Fibroblast of lung (primary cell): Measurements from ENCODE around the gene ZRSR2. TPM values are rescaled to one million over a fixed set of nuclear protein-coding genes. Genes with fewer than 3 reads are reported as not detected.

Experiments
- DNase-seq, 2 donors: peaks; one replicate each; pipeline versions ENCODE4 v3.0.0 to v3.0.0-alpha.2; 2010; ENCODE audit warnings: low read depth in 2 of 2
- H2AFZ ChIP-seq: 2 replicates; pipeline ENCODE4 v1.5.1; 2012; ENCODE audit warnings: low read length, control low read depth, inconsistent platforms
- H3K27ac ChIP-seq: 2 replicates; pipeline ENCODE4 v1.5.1; 2011; ENCODE audit warnings: low read length, control low read depth; ENCODE audit not compliant: insufficient read depth
- H3K27me3 ChIP-seq: 2 replicates; pipeline ENCODE4 v1.5.1; 2011; ENCODE audit warnings: mild to moderate bottlenecking, low read length; ENCODE audit not compliant: control insufficient read depth, insufficient read depth
- H3K36me3 ChIP-seq: 2 replicates; pipeline ENCODE4 v1.5.1; 2011; ENCODE audit warnings: low read length; ENCODE audit not compliant: control insufficient read depth, insufficient read depth
- H3K4me1 ChIP-seq: 2 replicates; pipeline ENCODE4 v1.5.1; 2011; ENCODE audit warnings: low read length; ENCODE audit not compliant: control insufficient read depth, insufficient read depth; ENCODE audit errors: extremely low read depth
- H3K4me2 ChIP-seq: 2 replicates; pipeline ENCODE4 v1.5.1; 2011; ENCODE audit warnings: low read length, control low read depth; ENCODE audit not compliant: insufficient read depth; ENCODE audit errors: extremely low read depth
- H3K4me3 ChIP-seq, 4 experiments: fragments of 200-600 bp in 1 of 4; sonication (generic) in 1 of 4; replicated peaks in 1 of 4; 2 replicates each; pipeline ENCODE4 v1.5.1; 2011 to 2016; ENCODE audit warnings: low read length in 4 of 4, low read depth in 3 of 4, mild to moderate bottlenecking in 3 of 4, control low read depth in 2 of 4, inconsistent platforms in 1 of 4, mixed read lengths in 1 of 4; ENCODE audit not compliant: insufficient read depth in 1 of 4; ENCODE audit errors: control extremely low read depth in 1 of 4
- H3K79me2 ChIP-seq: 2 replicates; pipeline ENCODE4 v1.5.1; 2012; ENCODE audit warnings: mild to moderate bottlenecking, low read length, inconsistent platforms; ENCODE audit not compliant: control insufficient read depth, insufficient read depth
- H3K9ac ChIP-seq: 2 replicates; pipeline ENCODE4 v1.5.1; 2011; ENCODE audit warnings: mild to moderate bottlenecking, low read length, control low read depth; ENCODE audit not compliant: insufficient read depth
- H3K9me3 ChIP-seq: 2 replicates; pipeline ENCODE4 v1.5.1; 2012; ENCODE audit warnings: low read depth, low read length; ENCODE audit not compliant: control insufficient read depth, insufficient read depth
- H4K20me1 ChIP-seq: 2 replicates; pipeline ENCODE4 v1.5.1; 2011; ENCODE audit warnings: low read length; ENCODE audit not compliant: control insufficient read depth, insufficient read depth; ENCODE audit errors: extremely low read depth
- EZH2 ChIP-seq: IDR thresholded peaks from 2 replicates; pipeline ENCODE4 v1.5.1; 2012; ENCODE audit warnings: low read length, control low read depth, mild to moderate bottlenecking; ENCODE audit errors: missing control alignments
- polyA plus RNA-seq, 2 donors: library from polyadenylated mRNA; depleted of rRNA in 1 of 2; stranded (reverse) in 1 of 2; unstranded in 1 of 2; fragments of >200 nt; gene quantifications; 2 replicates each; pipeline ENCODE4 v1.2.1, GENCODE V29; 2011 to 2012; ENCODE audit warnings: missing spikeins in 1 of 2
- total RNA-seq: library from RNA; depleted of rRNA; stranded (reverse); fragments of >200 nt; gene quantifications from 2 replicates; pipeline ENCODE4 v1.2.1, GENCODE V29; 2014
- TF ChIP-seq, protein P1 (sequence below), 2 donors: IDR thresholded peaks in 1 of 2; conservative IDR thresholded peaks in 1 of 2; 1 replicate in 1 of 2; 2 replicates in 1 of 2; pipeline ENCODE4 v1.5.1; 2011 to 2012; ENCODE audit warnings: low read length in 2 of 2, control low read depth in 1 of 2, inconsistent platforms in 1 of 2, low read depth in 1 of 2, mild to moderate bottlenecking in 1 of 2

The ZRSR2 gene
- total and polyA plus RNA-seq, 2 donors (not counting 1 experiment from before 2014, with no cell fraction given): 6.6 to 8.1 TPM

GRCh38 chrX:15747626-15748173 lies 42.6 kb upstream of the ZRSR2 start:
- no peak for DNase-seq

GRCh38 chrX:15748841-15749240 lies 41.4 kb upstream of the ZRSR2 start:
- Histone ChIP-seq H2AFZ (no peak overlapping the region), H4K20me1 (no peaks in the 10 kb centered on the region), H3K4me3 (no peak overlapping the region), H3K36me3 (no peaks in the 10 kb centered on the region), H3K4me1 (peaks cover 7% of the 10 kb centered on the region), H3K9ac (no peak overlapping the region), H3K27me3 (no peaks in the 10 kb centered on the region), H3K79me2 (no peaks in the 10 kb centered on the region), H3K4me2 (no peak overlapping the region), H3K27ac (no peak overlapping the region), H3K9me3 (no peaks in the 10 kb centered on the region)
- no peak for TF ChIP-seq EZH2
- TF ChIP-seq, protein P1, sequence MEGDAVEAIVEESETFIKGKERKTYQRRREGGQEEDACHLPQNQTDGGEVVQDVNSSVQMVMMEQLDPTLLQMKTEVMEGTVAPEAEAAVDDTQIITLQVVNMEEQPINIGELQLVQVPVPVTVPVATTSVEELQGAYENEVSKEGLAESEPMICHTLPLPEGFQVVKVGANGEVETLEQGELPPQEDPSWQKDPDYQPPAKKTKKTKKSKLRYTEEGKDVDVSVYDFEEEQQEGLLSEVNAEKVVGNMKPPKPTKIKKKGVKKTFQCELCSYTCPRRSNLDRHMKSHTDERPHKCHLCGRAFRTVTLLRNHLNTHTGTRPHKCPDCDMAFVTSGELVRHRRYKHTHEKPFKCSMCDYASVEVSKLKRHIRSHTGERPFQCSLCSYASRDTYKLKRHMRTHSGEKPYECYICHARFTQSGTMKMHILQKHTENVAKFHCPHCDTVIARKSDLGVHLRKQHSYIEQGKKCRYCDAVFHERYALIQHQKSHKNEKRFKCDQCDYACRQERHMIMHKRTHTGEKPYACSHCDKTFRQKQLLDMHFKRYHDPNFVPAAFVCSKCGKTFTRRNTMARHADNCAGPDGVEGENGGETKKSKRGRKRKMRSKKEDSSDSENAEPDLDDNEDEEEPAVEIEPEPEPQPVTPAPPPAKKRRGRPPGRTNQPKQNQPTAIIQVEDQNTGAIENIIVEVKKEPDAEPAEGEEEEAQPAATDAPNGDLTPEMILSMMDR (conservative IDR thresholded peaks at IDR 0.05 in 1 of 2, IDR thresholded peaks at IDR 0.05 in 1 of 2; ENCODE audit: low read depth in 1 of 2, low read length in 2 of 2): no peak
- no peak for DNase-seq

More at GRCh38 chrX:15747626-15748173, 42.6 kb upstream of the ZRSR2 start:
- Histone ChIP-seq H3K79me2 (no peaks in the 10 kb centered on the region), H2AFZ (no peak overlapping the region), H3K36me3 (no peaks in the 10 kb centered on the region), H3K4me2 (no peak overlapping the region), H3K9ac (no peak overlapping the region), H3K4me3 (no peak overlapping the region), H3K27ac (no peak overlapping the region), H3K27me3 (no peaks in the 10 kb centered on the region), H4K20me1 (no peaks in the 10 kb centered on the region), H3K9me3 (no peaks in the 10 kb centered on the region), H3K4me1 (peaks cover 7% of the 10 kb centered on the region)
- TF ChIP-seq EZH2: no peak
- TF ChIP-seq, protein P1 (conservative IDR thresholded peaks at IDR 0.05 in 1 of 2, IDR thresholded peaks at IDR 0.05 in 1 of 2; ENCODE audit: low read depth in 1 of 2, low read length in 2 of 2): no peak

DNA sequence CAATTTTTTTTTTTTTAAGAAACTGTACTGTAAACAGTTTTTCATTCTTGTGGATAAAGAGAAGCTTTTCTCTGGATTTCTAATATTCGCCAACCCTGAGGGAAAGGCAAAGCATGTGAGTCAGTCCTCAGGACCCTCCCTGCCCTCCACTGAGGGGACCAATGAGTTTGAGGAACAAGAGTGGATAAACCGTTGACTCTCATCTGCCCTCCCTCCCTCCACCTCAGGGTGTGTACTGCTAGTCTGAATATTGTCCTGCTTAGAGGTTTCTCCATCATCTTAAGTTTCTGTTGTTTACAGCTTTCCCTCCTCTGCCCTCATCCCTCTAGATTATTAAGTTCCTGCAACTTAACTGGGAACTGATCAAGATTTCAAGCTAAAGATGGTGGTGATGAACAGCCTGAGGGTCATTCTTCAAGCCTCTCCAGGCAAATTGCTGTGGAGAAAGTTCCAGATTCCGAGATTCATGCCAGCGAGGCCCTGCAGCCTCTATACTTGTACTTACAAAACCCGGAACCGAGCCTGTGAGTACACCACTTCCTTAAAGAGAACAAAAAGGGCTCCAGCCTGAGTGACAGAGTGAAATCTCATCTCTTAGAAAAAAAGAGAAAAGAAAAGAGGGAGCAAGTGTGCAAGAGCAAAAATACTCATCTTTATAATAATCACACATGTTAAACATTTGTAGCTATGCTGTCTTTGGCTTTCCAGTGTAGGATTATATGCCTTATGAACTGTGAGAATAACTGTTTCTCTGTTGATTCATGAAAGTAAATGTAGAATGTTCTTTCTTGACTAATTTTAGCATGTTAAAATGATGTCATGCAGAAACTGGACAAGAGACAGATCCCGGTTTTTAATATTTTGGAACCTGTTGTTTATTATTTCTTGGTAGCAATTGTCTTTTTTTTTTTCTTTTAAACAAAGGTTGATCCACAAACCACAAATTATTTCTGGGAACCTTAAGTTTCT lies 40.4 kb upstream of the ZRSR2 start:
- peak; percentile 6 to 18 for DNase-seq
- H2AFZ ChIP-seq: peak overlapping the region; percentile 40
- no peak overlapping the region for H3K9ac ChIP-seq
- no peaks in the 10 kb centered on the region for H3K36me3 ChIP-seq
- H3K4me2 ChIP-seq: no peak overlapping the region
- peaks cover 7% of the 10 kb centered on the region for H3K4me1 ChIP-seq
- no peaks in the 10 kb centered on the region for H4K20me1 ChIP-seq
- H3K27me3 ChIP-seq: no peaks in the 10 kb centered on the region
- H3K79me2 ChIP-seq: no peaks in the 10 kb centered on the region
- TF ChIP-seq, protein P1 (conservative IDR thresholded peaks at IDR 0.05 in 1 of 2, IDR thresholded peaks at IDR 0.05 in 1 of 2; ENCODE audit: low read depth in 1 of 2, low read length in 2 of 2): no peak
- TF ChIP-seq EZH2: no peak
- peak overlapping the region; percentile 78 for H3K27ac ChIP-seq
- peak overlapping the region in 1 of 4 experiments; percentile 20 for H3K4me3 ChIP-seq
- no peaks in the 10 kb centered on the region for H3K9me3 ChIP-seq
